ENCODE results near the gene JMJD7.

DNA sequence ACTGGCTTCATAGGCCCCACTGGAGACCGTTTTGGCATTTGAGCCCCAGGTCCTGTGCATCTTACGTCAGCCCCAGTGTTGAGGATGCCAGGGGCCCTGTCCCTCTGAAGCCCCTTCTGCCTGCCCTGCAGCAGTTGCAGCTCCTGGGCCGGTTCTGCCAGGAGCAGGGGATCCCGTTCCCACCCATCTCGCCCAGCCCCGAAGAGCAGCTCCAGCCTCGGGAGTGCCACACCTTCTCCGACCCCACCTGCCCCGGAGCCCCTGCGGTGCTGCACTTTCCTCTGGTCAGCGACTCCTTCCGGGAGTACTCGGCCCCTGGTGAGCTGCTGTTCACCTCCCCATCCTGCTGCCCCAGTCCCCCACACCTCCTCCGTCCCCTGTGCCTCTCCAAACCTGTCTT lies 19.3 kb downstream of the JMJD7 start:
- TF ChIP-seq POLR2A (IDR thresholded peaks at IDR 0.05) (no peak), CTCF (IDR thresholded peaks at IDR 0.05) (no peak)

Data from thyroid gland (tissue), 4 donors.